Activated CD8-positive, alpha-beta memory T cell treated with anti-CD3 and anti-CD28 coated beads for 1 hour (primary cell): ENCODE results near the gene PPIP5K2.
"Not testable (repeated sequence)": the region's sequence is repeated elsewhere in the genome, so short reads cannot be mapped to it uniquely, and the experiment has no call there.

Experiments
- DNase-seq, 2 donors: peaks; one replicate each; pipeline ENCODE4 v3.0.0-alpha.2; 2020; ENCODE audit warnings: low read depth in 1 of 2; ENCODE audit errors: extremely low read depth in 1 of 2

Gene PPIP5K2

DNA sequence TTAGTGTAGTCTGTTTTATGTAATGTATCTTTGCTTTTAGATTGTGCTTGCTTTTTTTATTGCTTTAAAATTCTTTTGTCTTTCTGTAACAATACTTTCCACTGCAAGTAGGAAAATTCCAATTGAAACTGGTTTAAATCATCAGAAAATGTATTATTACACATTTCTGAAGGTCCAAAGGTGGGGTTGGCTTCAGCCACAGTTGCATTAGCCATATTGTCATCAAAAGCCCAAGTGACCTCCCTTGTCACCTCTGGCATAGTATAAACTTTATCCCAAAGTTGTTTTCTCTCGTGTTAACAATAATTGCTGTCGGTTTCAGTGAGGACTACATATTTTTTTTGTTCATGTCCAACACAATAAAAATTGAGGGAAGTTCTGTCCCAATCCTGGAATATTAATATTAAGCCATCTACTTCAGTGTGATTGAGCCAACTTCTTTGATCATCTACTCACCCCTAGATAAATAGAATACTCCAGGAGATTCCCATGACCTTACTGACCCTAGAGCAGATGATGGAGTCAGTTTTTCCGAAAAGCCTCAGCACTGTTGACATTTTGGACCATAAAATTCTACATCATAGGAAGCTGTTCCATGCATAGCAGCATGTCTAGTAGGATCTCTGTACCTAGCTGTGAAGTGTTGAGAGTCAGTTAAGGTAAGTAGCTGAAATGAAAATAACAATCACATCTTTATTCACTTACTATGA lies 86.0 kb downstream of the PPIP5K2 start:
- DNase-seq = no peak

DNA sequence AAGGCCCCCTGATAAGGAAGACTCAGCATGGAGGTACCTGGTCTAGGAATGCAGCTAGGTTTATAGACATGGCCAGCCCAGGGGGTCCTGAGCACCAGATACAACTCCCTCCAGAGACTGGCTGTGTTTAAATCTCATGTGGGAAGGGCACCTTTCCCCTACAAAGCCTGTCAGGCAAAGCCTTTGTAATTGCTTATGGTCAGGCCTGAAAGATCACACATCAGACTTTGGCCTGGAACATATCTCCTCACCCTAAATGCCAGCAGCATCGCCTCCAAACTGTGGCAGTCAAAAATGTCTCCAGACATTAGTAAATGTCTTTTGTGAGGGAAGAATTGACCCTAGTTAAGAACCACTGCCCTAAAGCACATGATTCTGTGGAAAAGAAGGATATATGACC lies 86.9 kb downstream of the PPIP5K2 start:
- no peak for DNase-seq

DNA sequence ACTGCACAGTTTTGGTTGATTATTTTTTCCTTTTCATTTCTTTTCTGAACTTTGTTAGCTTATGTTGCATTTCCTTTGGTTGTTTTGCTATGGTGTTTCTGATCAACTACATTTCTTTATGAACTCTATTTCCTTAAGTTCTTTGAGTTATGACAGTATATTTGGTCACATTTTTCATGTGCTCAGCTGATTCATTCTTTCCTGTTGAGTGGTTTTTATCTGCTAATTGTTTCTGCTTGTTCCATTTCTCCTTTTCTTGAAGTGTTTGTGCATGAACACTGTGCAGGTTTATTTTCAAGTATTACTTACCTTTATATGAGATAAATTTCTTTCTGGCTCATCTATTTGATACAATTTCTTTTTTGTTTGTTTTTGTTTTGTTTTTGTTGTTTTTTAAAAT lies 87.6 kb downstream of the PPIP5K2 start:
- DNase-seq = no peak

DNA sequence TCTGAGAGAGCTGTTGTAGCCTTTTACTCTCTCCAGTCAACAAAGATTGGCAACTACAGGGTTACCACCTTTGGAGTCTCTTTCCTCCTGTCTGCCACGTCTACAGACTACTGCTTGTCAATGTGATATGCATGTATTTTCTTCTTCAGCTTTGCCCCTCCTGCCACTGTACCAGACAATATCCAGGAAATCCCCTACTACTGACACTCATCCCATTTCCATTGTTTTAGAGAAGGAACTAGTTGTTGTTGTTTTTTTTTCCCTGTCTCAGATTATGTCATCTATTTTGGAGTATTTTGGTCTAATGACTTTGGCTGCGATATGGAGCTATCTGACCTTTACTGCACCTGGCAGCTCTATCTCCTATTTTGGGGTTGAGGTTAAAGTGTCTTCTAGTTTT lies 88.4 kb downstream of the PPIP5K2 start:
- DNase-seq = no peak

DNA sequence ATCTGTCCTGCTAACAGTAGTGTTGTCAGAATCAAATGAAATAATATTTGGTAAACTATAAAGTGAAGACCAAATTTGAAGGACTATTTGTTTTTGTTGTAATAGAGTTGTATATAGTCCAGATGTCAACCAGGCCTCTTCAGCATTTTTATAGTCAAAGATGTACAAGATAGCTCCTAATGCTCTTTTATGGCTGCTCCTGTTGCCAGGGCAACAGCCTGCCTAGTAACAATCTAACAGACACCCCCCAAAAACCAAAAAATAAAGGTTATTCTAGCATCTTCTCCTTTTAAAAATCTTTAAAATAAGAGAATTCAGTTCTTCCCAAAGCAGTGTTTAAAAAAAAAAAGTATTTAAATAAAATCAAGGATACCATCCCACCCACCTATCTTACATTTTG lies 89.0 kb downstream of the PPIP5K2 start:
- no peak for DNase-seq

DNA sequence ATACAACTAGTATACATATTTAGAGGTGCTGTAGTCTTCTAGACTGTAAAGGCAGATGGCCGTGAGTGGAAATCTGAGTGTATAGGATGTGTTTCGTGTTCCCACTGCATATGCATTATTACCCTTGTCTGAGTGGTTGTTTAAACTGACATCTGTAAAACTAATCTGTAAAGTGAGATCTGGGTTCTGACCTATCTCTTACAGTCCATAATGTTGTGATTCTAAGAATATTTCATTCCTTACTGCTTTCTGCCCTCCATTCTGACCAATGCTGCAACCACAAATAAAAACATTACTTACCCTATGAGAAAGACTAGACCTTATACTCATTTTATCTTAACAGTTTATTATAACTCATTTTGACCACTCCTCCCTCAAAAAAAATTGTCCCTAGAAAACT lies 90.9 kb downstream of the PPIP5K2 start:
- DNase-seq = no peak

DNA sequence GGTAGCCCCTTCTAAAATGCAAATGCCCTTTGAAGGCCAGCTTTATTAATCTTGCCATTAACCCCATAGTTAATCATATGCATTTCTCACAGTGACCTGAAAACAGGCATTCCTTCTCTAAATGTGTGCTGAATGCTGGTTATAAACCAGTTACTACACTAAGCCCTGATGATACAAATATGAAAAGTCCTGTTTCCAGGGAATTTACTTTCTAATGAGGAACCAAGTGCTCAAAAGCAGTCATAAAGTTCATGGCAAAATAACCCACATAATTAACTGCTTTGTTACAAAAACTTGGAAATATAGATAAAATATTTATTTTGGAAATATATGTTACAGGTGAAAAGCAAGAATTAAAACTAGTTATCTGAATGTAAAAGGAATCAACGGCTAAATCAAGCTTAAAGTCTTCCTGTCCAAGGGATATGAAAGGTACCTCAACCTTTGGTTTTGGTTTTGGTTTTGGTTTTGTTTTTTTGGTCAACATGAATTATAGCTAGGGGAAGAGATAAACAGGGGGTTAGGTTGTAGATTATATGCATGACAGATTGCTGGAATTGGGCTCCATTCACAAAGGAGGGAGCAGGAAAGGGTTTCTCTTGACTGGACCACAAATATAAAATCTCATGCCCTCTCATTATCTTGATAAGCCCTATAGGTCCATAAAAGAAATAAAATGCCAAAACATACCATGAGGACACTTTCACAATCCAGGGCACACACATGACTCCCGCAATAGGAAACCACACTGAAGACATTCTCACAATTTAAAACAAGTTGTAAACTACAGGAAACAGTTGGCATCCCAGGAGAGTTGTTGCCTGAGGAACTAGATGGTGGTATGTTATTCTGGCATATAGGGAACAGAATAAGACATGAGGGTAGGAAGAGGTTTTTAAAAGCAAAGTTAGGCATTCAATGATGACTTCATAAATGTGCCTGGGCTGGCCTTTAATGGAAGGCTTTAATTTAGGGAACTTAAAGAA lies 91.8 kb downstream of the PPIP5K2 start:
- no peak for DNase-seq

DNA sequence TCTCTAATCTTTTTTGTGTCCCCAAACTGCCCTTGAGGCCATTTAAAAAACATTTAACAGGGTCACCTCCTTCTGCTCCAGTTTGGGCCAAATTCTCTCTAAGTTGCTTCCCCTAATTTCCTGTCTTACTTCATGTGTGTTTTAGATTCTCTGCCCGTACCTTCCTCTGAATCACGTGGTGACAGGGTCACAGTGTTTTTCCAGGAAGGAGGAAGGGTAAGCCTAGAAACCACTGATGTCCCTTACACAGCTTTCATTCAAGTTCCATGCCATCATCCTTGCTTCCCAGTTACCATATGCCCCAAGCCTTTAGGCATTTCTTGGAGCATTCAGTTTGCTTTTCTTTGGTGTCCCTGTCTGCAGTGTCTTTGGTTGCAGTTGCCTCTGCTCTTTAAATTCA lies 96.0 kb downstream of the PPIP5K2 start:
- no peak for DNase-seq

DNA sequence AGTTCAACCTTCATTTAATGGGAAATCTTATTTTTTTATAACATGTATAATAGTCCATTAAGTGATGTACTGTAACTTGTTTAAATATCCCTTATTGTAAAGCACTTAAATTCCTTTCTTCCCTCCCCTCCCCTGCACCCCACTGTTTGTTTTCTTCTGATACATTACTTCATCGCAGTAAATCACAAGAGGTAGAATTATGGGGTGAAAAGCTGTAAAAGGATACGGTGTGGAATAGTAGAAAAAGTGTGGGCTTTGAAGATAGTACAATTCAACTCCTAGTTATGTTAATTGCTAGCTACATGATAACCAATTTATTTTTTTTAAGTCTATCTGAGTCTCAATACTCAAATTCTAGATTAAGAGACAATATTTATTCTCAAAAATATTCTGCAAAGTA lies 96.6 kb downstream of the PPIP5K2 start:
- no peak for DNase-seq

DNA sequence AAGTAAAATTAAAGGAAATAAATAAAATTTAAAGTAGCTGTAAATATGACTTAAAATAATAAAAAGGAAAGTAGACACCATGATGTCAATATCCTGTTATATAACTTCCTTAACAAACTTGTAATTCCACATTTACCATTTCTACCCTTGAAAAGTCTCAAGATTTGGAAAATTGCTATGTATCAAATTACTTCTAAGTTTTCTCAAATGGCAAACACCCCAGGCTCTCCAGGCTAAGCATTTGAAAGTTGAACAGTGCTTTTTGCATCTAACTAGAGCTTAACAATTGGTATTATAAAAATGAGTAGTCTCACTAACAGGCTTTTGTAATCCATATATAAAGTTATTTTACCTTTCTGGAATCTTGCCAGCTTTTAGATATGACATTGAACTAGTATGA lies 97.0 kb downstream of the PPIP5K2 start:
- no peak for DNase-seq

DNA sequence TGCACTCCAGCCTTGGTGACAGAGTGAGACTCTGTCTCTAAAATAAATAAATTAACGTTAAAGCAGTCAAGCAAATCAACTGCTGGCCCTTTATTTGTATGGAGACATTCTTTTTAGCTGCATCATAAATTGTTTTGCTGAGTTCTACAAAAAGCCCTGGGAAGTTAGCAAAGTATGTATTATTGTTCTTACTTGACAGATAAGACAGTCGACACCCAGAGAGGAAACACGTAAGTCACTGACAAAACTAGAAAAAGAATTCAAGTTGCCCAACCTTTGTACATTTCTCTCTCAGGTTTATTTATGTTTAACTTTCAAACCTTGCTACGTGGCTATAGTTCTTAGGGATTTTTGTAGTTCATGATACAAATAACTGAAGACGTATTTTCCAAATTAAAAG lies 98.1 kb downstream of the PPIP5K2 start:
- no peak for DNase-seq

DNA sequence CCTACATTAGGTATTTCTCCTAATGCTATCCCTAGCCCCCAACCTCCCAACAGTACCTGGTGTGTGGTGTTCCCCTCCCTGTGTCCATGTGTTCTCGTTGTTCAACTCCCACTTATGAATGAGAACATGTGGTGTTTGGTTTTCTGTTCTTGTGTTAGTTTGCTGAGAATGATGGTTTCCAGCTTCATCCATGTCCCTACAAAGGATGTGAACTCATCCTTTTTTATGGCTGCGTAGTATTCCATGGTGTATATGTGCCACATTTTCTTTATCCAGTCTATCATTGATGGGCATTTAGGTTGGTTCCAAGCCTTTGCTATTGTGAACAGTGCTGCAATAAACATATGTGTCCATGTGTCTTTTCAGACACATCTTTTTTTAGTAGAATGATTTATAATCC lies 99.0 kb downstream of the PPIP5K2 start:
- not testable (repeated sequence) for DNase-seq

DNA sequence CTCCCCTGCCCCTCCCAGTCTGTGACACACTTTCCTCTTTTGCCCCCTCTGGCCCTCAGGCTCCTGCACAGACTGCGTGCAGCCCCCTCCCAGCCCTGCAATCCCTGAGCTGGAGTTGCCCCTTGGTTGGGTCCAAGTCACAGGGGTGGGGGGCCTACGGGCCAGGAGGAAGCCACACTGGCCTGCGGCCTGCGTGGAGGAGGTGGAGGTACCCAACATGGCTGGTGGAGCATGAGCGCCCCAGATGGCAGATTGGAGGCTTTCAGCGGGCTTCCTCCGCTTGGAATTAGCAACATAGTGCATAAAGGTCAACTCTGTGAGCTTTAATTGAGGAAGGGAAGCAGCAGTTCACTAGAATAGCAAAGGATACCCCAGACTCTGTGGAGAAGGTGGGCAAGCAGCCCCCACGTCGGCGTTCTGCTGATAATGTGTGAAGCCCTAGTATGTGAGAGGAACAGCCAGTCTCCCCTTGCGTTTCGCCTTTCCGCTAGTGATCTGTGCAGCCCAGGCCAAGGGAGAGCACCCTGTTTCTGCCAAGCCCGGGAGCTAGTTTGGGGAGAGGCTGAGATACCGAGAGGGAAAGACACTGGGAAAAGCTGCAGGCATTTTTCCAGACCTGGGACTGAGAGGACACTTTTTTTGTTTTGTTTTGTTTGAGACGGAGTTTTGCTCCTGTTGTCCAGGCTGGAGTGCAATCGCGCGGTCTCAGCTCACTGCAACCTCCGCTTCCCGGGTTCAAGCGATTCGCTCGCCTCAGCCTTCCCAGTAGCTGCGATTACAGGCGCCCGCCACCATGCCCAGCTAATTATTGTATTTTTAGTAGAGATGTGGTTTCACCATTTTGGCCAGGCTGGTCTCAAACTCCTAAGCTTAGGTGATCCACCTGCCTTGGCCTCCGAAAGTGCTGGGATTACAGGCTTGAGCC lies 103.2 kb downstream of the PPIP5K2 start:
- no peak for DNase-seq

DNA sequence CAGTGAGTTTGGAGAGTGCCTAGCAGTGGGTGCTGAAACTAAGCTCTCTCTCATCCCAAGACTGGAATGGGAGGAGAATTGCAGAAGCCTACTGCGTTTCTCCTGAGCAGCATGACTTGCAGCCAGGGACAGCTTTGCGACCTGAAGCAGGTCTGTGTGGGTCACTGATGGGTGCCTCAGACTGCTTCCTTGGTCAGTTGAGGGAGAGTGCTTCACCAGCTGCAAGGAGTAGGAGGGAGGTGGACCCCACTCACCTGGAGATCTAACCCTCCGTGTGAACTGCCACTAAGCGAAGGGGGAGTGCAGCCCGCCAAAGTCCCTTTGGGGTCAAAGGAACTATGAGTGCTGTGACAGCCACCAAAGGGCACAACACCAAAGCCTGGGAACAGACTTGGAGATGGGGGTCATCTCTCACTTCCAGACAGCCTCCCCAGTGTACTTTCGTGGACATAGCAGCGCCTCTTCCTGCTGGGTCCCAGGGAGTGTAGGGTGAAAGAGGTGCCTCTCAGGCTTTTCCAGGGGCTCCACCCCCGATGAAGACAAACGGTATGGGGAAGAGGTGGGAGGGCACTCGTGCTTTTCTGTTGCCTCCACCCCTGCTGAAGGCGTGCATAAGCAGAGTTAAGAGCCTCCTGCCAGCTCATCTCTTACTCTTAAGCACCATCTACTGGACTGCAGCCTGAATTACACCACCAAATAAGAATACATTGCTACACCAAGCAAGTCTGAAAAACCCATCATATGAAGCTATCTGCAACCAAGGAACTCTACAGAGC lies 104.2 kb downstream of the PPIP5K2 start:
- DNase-seq = no peak

DNA sequence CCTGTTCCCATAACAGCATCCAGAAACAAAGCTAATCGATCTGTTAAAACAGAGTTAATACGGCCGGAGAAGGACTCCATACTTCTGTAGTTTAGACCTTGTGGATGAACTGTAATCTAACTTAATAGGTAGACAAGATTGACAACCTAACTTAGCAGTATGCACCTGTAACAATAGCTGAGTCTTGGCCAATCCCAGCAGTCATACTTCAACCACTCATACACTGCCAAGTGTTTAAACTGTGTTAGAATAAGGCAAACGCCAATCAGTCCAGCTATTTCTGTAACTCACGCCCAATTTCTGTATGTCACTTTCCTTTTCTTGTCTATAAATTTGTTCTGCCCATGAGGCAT lies 104.8 kb downstream of the PPIP5K2 start:
- DNase-seq = no peak

DNA sequence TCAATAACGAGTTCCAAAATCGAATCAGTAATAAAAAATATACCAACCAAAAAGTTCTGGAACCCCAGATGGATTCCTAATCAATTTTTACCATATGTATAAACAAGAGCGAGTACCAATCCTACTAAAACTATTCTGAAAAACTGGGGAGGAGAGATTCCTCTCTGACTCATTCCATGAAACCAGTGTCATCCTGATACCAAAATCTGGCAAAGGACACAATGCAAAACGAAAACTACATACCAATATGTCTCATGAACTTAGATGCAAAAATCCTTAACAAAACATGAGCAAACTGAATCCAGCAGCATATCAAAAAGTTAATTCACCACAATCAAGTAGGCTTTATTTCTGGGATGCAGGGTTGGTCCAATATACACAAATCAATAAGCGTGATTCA lies 108.0 kb downstream of the PPIP5K2 start:
- no peak for DNase-seq

DNA sequence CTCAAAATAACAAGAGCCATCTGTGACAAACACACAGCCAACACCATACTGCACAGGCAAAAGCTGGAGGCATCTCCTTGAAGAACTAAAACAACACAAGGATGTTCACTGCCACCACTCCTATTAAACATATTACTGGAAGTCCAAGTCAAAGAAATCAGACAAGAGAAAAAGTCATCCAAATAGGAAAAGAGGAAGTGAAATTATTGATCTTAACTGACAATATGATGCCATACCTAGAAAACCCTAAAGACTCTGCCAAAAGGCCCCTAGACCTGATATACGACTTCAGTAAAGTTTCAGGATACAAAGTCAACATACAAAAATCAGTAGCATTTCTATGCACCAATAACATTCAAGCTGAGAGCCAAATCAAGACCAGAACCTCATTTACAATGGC lies 108.5 kb downstream of the PPIP5K2 start:
- no peak for DNase-seq

DNA sequence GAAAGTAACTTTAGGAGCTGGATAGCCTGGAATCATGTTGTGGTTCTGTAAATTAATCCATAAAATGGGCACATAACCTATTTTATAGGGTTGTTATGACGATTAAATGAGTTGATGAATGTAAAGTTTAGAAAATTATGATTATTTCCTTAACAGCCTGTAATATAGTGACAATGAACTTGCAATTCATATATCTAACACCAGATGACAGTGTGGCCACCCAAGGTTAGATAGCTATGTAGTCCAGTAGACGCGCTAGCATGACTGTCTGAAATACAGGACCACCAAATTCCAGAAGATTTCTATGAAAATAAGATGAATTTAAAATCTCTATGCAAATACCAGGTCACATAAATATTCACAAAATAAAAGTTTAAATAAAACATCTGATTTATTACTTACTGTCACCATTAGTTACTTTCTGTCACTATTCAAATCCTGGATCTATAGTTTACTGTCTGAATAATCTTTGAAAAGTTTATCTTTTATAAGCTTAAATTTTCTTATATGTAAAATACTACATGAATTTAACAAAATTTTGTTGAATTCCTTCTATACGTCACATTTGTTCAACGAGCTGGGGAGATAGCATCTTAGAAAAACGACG lies 112.4 kb downstream of the PPIP5K2 start:
- DNase-seq = no peak

DNA sequence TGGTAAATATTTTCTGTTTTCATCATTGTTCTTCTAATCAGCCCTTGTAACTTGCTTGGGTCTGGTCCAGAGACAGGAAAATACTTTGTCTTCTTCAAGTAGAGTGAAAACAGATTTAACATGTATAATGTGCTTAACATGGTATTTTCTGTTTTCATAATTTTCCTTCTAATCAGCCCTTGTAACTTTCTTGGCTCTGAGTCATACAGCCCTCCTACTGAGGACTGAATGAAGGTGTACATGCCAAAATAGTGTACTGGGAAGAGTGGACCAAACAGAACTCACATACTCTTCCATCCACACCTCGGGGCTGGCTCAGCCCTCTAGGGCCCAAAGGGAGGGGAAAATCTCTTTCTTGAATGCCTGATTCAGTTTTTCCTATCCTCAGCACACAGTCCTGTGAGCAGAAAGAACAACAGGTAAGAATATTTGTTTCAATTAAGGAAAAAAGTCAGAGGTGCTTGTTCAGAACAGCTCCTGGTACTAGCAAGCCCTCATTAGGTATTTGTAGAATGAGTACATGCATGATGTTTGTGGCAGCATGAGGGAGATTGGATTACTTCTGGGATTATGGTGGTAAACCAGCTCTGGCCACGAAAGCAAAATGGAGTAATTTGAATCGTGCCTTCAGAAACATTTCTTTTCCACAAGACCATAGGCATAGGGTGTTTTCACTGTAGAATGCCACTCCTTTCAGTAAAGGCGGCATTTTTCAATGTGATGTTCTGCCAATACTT lies 114.3 kb downstream of the PPIP5K2 start:
- DNase-seq = no peak
